NCI-H2227 (cell line): ENCODE measurements around the gene RAP2A.

Experiments used
- DNase-seq: peaks from one replicate; lab custom pipeline; 2025; ENCODE audit not compliant: unreplicated experiment; lab: John Stamatoyannopoulos, UW

Gene RAP2A

DNA sequence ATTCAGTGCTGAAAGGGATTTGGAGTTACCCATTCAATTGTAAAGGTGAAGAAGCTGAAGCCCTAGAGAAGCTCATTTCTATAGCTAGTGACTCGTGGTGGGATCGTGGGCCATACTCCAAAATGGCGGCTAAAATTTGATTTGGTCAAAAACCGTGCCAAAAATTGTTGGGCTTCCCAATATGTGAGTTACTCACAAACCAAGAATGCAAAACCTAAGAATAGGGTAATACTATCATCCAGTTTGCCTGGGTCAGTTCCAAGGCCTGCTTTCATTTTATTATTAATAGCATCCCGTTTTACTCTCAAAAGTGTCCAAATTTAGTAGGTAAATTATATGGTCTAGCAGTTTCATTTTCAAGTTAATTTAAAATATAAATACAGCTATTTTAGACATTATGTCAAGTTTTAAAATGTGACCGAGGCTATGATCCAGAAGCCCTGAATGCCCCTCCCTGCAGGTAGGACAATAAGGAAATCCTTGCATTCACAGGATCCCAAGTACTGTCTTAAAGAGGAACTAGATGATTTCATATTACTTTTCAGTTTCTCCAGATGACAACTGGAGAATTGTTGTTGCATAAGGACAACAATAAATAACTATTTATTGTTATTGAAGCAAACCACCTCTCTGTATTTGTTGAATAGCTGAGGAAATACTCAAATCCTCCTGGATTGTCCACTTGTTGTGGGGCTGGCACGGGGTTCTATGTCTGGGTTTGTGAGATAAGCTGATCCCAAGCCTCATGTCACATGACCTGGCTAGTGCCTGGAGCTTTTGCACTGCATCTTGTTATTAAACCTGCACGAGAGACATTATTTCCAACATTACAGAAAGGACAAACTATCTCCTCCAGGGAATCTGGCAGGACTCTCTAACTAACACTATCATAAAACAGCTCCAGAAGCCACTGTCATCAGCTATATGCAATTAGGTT, 11.6 kb upstream of the RAP2A start:
- no peak for DNase-seq

DNA sequence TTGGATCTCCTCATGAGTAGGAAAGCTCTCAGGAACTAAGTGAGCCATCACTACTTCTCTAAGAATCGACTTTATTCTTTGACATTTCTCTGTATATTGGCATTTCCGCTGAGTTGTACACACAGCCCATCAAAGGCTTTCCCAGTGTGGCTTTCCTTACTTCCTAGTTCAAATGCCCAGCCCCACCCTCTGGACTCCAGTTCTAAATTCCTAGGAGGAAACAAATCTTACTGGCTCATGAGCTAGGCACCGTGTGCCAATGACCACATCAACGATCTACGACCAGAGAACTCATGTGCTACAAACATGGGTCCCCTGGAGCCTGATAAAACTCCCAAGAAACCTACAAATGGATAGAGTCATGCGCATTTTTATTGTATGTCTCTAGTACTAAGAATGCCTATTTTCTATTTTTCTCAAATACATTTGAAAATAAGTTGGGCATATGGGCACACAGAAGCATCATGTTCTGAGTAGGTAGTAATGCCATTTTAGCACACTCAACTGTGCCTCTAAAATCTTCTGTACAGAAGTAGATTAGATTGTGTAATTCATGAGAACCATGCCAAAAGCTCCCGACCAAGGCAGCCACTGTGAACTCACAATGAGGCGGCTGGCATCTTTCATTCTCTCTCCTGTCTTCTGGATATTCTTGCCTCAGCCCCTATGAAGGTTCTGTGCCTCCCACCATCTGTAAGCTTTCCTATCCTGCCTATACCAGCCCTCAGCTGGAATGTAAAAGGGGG, 10.5 kb upstream of the RAP2A start:
- DNase-seq: no peak

DNA sequence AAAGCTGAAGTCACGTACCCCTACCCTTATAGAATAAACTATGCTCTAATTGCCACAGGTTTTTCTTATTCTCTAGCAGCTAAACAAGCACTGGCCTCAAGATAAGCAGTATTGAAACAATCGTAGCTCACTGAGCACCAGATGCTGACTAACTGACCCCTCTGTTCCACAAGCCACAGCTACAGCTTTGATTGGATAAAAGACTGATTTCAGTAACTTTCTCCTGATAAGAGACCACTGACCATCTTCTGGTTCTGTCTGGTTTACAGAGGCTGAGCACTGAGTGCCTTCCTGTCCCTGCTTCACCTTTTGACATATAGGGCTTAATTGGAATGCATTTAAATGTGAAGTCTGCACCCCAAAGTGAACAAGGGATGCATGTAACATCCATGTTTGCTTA, 8.4 kb upstream of the RAP2A start:
- DNase-seq: no peak

DNA sequence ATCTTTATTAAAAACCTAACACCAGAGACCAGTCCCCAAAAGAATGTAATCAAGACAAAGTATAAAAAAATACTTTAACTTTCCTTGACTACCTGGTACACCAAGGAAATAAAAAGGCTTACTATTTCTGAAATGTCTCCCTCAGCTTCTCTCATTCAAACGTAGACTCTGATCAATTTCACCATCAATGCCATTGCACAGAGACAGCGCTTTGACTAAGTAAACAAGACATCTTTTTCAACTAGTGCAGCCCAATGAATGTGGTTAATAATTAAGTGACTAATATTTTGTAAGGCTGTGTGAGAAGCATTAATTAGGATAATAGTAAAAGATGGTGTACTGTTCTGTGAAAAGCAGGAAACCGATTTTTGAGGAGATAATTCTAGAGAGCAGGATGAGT, 7.3 kb upstream of the RAP2A start:
- DNase-seq: no peak

DNA sequence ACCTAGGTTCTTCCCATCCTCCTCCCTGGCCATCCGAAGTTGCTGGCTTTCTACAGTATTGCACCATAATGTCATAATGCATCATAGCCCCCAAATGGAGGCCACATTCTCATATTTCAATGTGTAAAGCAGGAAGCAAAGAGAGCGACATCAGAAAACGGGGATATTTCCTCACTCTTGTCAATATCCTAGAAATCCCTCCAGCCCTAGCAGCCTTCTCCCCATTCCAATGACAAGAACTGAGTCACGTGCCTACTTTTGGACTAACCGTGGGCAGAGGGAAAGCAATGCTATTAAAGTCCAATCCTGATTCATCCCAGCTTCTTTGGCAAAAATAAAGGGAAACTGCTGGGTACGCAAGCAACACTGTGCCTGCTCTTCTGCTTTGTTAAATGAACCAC, 4.3 kb upstream of the RAP2A start:
- DNase-seq: no peak

DNA sequence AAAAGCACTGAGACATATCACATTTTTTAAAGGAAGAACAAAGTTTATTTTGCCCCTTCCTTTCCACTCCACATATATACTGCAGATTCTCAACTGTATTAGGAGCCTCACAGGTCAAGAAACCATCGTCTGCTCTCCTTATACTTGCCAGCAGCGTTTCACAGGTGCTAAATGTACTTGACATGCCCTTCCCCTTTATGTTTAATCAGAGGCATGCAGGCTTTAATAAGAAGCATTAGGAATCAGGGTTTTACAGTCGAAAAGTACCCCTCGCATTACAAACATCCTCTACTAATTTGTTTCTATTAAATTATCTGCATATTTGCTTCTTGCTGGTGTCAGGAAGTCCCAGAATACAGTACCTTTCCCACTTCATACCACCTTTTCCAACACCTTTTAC, 3.7 kb upstream of the RAP2A start:
- DNase-seq: no peak

DNA sequence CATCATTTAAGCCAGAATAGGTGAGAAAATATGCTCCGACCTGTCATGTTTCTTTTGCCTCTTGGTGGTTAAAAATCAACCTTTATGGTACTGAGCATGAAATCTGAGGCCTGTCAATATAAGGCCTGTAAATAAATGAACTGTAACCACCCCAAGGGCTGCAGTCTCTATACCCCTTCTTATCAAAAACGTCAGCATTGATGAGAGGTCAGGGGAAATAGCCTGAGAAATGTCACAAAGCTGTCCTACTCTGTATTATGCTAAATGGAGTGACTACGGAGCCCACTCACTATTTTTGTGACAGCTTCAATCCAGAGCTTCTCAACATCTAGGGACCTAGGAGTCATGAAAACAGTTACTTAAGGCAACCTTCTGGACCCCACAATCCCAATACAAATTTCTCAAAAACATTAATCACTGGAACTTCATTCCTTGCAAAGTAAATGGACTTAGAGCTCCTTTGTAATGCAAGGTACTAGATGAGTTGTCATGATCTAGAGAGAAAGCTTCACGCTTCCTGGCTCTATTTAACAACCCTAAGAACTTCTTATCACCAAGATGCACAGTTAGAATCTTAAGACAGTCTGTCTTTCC, 2.7 kb upstream of the RAP2A start:
- no peak for DNase-seq

DNA sequence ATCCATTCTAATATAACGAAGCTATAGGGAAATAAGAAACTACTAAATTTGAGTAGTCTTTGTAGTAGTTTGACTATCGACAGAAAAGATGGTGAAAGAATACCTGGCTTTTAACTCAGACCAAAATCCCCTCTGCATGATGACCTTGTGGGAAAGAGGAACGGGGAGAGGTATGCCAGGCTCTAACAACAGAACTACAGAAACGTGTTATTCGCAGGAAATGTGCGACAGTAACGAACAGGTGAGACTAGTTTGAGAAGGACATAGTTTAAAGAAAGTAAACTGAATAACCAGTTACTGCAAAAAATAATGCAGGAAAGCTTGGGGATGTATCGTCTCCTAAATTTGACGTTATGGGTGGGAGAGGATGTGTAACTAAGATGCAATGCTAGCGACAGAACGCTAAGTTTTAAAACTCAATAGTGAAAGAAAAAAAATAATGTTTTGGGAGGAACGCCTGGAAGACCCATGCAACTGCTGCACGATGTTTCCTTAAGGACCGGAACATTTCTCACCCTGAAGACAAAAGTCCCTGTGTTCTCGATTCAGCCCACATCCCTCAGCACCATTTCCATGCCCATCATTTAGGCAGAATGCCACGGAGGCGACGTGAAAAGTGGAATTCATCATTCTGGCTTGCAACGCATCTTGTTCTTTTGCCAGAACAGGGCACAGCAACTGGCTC, 1.6 kb upstream of the RAP2A start:
- DNase-seq: no peak

DNA sequence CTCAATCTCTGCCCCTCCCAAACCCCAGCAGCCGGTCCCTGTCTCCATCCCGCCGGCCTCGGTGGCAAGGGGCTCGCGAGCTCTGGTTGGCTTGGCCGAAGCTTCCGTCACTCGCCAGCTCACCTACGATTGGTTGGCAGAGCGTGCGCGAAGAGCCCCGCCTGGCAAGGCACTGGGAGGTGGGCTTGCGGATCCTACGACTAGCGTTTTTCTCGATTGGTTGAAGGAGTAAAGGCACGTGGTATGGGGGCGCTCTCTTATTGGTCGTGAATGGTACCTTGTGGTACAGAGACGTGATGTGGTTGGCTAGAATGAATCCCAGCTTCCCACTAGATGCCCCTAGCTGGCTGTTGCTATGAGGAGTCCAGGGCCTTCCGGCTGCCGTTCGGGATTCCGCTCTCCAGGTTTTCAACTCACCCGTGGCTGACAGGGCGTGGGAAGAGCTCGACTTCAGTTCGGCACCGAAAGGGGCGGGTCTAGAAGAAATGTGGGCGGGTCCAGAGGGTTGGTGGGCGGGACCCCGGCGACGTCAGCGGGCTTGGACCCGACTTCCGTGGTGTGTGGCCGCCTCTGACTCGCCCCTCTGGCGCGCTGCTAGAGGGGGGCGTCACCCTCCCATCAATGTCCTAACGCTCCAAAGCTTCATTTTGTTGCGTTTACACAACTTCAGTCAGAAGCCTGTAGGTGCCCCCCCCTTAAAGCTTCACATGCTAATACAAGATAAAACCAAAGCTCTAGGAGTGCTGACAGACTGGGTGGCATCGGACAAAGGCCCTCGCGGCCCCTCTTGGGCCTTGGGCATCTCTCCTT, 847 bp upstream of the RAP2A start:
- peak; percentile 100 for DNase-seq

DNA sequence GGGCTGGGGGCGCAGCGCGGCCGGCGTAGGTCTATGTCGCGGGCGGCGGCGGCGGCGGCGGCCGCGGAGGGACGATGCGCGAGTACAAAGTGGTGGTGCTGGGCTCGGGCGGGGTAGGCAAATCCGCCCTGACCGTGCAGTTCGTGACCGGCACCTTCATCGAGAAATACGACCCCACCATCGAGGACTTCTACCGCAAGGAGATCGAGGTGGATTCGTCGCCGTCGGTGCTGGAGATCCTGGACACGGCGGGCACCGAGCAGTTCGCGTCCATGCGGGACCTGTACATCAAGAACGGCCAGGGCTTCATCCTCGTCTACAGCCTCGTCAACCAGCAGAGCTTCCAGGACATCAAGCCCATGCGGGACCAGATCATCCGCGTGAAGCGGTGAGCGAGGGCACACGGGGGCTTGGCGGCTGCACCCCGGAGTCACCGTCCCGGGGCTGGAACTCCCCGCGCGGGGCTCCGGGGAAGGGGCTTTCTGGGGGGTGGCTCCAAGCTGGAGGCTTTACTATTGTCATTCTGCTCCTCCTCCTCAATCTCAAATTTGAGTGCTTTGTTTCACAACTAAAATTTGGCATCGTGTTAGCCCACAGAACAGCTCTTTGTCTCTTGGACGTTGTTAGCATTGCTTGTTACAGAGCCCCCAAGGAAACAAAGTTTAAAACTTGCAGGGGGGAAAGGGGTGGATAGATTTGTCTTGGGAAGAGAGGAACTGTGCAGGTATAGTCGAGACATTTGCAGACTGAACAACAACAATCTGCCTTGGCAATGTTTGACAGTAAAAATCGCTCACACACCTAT, 630 bp downstream of the RAP2A start:
- peak; percentile 68 for DNase-seq

DNA sequence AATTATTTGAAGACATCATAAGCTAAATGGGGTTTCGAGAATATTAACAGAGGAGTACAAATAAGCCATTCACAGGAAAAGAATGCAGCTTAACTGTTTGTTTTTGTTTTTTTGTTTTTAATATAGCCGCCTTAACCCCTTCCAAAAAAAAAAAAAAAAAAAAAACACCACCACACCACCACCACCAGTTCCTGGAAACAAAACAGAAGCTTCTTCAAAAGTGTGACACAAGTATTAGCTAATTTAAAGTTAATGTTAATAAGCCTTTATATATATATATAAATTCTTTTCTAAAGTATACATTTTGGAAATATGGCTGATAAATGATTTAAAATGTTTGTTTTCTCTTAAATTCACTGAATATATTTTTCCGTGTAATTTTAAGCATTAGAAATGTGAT, 1.4 kb downstream of the RAP2A start:
- DNase-seq: no peak

DNA sequence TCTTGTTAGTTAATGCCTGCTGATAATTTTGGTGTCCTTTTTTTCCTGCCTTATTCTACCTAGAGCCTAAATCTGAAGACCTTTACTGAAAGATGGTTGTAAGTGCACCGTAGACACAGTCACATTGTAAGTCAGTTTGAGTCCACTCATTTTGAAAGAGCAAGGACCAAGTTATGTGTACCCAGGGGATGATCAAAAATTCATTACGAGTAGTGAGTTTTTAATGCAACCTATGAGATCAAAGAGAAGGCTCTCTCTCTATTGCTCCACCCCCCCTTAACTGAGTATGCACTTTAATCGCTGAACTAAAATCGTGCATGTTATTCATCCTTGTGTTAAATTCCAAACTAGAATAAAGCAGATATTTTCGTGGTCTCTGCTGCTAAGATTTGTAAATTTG, 1.8 kb downstream of the RAP2A start:
- DNase-seq: no peak

DNA sequence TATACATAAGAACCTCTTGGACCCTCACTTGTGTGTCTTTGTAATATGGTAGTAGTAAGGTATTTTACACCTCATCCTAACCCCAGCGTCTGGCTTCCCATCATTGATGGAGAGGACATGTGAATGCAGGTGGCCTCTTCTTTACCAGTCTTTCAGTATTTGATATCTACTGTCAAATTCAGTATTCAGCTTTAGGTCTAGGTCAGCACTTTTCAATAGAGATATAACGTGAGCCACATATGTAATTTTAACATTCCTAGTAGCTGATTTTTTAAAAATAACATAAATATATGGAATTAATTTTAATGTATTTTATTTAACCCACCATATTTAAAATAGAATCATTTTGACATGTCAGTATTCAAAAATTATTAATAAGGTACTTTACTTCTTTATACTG, 2.9 kb downstream of the RAP2A start:
- DNase-seq: no peak

DNA sequence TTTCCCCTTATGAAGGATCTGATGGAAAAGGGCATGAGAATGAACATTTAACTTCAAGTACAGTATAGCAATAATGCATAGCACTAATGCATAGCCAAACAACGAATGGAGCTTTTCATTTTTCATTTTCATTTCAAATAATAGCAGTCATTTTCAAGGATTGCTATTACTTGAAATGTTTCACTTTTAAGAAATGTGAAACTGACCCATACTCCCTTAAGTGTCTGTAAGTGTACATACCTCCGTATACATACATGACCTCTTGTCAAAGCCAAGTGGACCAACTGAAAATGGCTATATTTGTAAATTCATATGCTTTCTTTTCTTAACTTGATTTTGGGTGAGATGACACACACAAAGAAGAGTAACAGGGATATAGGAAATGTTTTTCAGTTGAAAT, 3.8 kb downstream of the RAP2A start:
- DNase-seq: no peak

DNA sequence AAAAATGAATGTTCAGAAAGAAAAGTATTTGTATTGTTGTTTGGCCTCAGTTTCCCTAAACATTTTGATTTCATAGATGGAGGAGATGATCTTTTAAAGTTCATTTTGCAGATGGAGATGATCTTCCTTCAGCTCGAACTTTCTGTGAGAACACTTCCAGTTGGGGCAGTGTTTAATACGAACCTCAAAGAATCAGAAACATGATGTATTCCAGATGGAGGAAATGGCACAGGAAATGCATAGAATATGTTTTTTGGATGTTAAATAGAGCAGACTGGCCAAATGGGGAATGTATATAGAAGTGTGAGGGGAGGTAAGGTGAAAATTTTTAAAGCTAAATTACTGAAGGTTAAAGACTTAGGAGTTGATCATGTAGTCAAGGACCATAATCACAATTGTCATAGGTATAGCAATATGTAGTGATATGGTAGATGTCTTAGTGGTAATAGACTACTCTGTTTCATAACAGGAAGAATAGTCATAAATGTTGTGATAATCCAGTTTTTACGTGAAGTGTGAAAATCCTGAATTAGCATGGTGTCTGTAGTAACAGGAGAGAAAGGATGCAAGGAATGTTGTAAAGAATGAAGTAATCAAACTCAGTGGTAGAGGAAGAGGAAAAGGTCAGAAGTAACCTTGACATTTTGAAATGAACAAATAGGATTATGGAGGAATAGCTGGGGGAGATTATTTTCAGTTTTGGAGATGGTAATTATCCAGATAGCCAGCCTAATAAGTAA, 5.1 kb downstream of the RAP2A start:
- DNase-seq: no peak

DNA sequence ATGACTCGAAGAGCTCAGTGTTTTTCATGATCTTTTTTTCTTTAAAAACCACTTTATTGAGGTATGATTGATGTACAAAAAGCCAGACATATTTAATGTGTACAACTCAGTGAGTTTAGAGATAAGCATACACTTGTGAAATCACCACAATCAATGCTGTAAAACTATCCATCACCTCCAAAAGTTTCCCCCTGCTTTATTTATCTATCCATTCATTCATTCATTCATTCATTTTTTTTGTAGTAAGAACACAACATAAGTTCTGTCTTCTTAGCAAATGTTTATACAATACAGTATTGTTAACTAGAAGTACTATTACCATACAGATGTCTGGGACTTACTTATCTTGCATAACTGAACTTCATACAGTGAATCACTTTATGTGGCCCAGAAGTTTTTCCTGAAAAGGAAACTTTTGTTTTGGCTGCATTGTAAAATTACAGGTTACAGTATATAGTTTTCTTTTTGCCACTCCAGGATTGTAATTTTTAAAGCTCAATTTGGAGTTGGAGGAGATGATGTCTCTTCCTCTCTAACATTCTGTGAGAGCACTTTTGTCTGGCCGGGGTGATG, 6.7 kb downstream of the RAP2A start:
- no peak for DNase-seq

DNA sequence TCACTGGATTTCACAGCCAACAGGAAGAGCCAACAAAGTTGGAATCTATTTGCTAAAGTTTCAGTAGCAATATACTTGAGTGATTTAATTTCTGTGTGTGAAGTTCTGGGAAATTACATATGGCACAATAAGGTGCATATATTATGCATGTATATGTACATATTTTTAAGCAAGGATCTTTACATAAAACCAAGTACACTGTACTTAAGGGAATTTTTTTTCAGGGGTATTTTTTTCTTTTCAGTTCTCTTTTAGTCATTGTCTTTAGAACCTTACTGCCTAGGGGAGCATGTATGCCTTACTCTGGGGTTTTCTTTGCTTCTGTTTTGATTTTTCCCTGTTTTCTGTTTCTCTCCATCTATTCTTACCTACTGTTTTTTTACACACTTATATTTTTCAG, 7.4 kb downstream of the RAP2A start:
- no peak for DNase-seq

DNA sequence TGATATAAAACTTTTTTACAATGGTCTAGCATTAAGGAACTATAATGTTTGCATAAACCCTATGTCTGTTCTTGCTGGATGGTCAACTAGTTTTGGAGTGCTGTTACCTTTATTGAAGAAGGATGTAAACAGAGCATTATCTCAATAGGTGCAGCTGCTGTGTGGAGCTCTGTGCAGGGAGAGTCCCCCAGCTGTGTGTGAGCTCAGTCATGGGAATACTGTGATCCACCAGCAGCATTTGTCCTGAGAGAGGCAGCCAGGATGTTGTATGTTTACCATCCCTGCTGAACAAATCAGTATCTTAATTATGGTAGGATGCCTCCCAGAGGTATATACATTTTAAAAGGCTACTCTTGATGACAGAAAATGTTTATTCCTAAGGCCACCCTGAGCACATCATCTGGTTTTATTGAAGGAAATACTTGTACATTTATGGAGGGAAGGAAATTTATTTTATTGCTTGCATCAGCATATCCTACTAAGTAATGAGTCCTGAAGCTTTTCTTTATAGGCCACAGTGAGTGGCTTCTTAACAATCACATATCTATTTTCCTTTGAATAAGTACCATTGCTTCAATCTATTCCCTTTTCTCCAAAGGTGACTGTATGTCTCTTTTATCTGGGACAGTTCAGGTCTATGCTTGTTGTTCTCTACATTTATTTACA, 11.7 kb downstream of the RAP2A start:
- DNase-seq: no peak
